ENCODE measurements around the gene SPEF1.

DNA sequence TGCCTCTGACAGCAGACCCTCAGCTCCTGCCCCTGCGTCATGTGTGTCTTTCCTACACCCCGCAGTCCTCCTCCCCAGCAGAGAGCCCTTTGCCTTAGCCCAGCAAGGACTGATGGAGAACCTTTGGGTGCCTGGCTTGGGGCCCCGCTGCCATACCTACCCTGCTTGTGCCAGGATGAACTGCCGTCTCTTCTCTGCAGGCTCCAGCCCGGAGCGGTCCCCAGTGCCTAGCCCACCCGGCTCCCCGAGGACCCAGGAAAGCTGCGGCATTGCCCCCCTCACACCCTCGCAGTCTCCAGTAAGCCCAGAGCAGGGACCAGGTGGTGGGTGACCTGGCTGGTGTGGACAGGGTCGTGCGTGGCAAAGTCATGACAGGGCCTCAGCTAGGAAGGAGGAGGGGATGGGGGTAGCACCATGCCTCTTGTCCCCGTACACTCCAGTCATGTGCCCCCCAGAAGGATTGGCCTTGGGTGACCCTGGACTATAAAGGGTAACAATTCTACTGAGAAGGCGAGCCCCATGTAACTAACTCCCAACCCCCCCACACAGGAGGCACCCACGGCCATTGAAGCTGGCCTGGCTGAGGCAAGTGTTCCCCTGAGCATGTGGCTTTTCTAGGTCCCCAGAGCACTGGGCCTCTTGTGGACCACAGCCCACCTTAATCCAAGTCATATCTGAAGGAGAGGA is 40.5 kb downstream of the SPEF1 start:
- TF ChIP-seq, protein P1, sequence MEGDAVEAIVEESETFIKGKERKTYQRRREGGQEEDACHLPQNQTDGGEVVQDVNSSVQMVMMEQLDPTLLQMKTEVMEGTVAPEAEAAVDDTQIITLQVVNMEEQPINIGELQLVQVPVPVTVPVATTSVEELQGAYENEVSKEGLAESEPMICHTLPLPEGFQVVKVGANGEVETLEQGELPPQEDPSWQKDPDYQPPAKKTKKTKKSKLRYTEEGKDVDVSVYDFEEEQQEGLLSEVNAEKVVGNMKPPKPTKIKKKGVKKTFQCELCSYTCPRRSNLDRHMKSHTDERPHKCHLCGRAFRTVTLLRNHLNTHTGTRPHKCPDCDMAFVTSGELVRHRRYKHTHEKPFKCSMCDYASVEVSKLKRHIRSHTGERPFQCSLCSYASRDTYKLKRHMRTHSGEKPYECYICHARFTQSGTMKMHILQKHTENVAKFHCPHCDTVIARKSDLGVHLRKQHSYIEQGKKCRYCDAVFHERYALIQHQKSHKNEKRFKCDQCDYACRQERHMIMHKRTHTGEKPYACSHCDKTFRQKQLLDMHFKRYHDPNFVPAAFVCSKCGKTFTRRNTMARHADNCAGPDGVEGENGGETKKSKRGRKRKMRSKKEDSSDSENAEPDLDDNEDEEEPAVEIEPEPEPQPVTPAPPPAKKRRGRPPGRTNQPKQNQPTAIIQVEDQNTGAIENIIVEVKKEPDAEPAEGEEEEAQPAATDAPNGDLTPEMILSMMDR (conservative IDR thresholded peaks at IDR 0.05), result no peak
- TF ChIP-seq ZFX (IDR thresholded peaks at IDR 0.05), result no peak
